Measurements from ENCODE around the gene ZNF592. TPM values are rescaled to one million over a fixed set of nuclear protein-coding genes. Genes with fewer than 3 reads are reported as not detected.

Gene ZNF592
- total RNA-seq, 2 experiments from 2014 or later: 36.5 to 36.6 TPM

- peaks cover 53% of the 10 kb centered on the region for H3K36me3 Mint-ChIP-seq (ENCODE audit: low read depth)
- POLR2A ChIA-PET: no interaction called here
- no peak overlapping the region for H3K4me3 Mint-ChIP-seq
These were observed 33.1 kb downstream of the ZNF592 start for GRCh38 chr15:84781495-84781894.

GRCh38 chr15:84782346-84782745 lies 34.0 kb downstream of the ZNF592 start:
- POLR2A ChIA-PET: no interaction called here
- Mint-ChIP-seq H3K27me3 (ENCODE audit: low read depth) (no peaks in the 10 kb centered on the region), H3K27ac (peak overlapping the region; percentile 32), H3K36me3 (ENCODE audit: low read depth) (peaks cover 54% of the 10 kb centered on the region), H3K4me3 (no peak overlapping the region), H3K9me3 (ENCODE audit: insufficient read depth) (no peaks in the 10 kb centered on the region), H3K4me1 (ENCODE audit: low read depth) (peaks cover 35% of the 10 kb centered on the region)
- CTCF ChIA-PET: no interaction called here
- ATAC-seq (peak; percentile 64), DNase-seq (peak; percentile 29)

More at GRCh38 chr15:84781495-84781894, 33.1 kb downstream of the ZNF592 start:
- Mint-ChIP-seq H3K9me3 (ENCODE audit: insufficient read depth) (no peaks in the 10 kb centered on the region), H3K4me1 (ENCODE audit: low read depth) (peaks cover 35% of the 10 kb centered on the region), H3K27ac (no peak overlapping the region), H3K27me3 (ENCODE audit: low read depth) (no peaks in the 10 kb centered on the region)
- ATAC-seq: no peak
- no peak for DNase-seq
- CTCF ChIA-PET: no interaction called here

- Mint-ChIP-seq H3K9me3 (ENCODE audit: insufficient read depth) (no peaks in the 10 kb centered on the region), H3K4me1 (ENCODE audit: low read depth) (peaks cover 35% of the 10 kb centered on the region), H3K36me3 (ENCODE audit: low read depth) (peaks cover 58% of the 10 kb centered on the region), H3K27ac (no peak overlapping the region), H3K4me3 (no peak overlapping the region), H3K27me3 (ENCODE audit: low read depth) (no peaks in the 10 kb centered on the region)
- POLR2A ChIA-PET: no interaction called here
- ATAC-seq (no peak), DNase-seq (no peak)
- CTCF ChIA-PET: interaction anchor here (0.8 to 1.1 kb wide), 3 partner anchors 10 to 144 kb away, joined by 3 to 4 read pairs (median 3); no protein-coding TSS in a partner anchor
These were observed 35.3 kb downstream of the ZNF592 start for GRCh38 chr15:84783493-84784251.

- Mint-ChIP-seq H3K27me3 (ENCODE audit: low read depth) (no peaks in the 10 kb centered on the region), H3K9me3 (ENCODE audit: insufficient read depth) (no peaks in the 10 kb centered on the region), H3K4me3 (no peak overlapping the region), H3K4me1 (ENCODE audit: low read depth) (peaks cover 35% of the 10 kb centered on the region), H3K27ac (no peak overlapping the region), H3K36me3 (ENCODE audit: low read depth) (peaks cover 58% of the 10 kb centered on the region)
- no peak for ATAC-seq
- CTCF ChIA-PET: no interaction called here
- no peak for DNase-seq
- POLR2A ChIA-PET: no interaction called here
These were observed 35.9 kb downstream of the ZNF592 start for GRCh38 chr15:84784262-84784661.

- peaks cover 60% of the 10 kb centered on the region for H3K36me3 Mint-ChIP-seq (ENCODE audit: low read depth)
- ChIA-PET POLR2A (interaction anchor here (0.6 kb wide), 1 partner anchor 28 kb away, joined by 3 read pairs; no protein-coding TSS in a partner anchor), CTCF (no interaction called here)
- H3K27me3 Mint-ChIP-seq (ENCODE audit: low read depth): no peaks in the 10 kb centered on the region
- no peaks in the 10 kb centered on the region for H3K9me3 Mint-ChIP-seq (ENCODE audit: insufficient read depth)
- H3K27ac Mint-ChIP-seq: peak overlapping the region; percentile 64
- no peak for DNase-seq
- H3K4me3 Mint-ChIP-seq: no peak overlapping the region
- peaks cover 35% of the 10 kb centered on the region for H3K4me1 Mint-ChIP-seq (ENCODE audit: low read depth)
- no peak for ATAC-seq
These were observed 36.7 kb downstream of the ZNF592 start for GRCh38 chr15:84785053-84785452.

- no peak for ATAC-seq
- Mint-ChIP-seq H3K9me3 (ENCODE audit: insufficient read depth) (no peaks in the 10 kb centered on the region), H3K36me3 (ENCODE audit: low read depth) (peaks cover 66% of the 10 kb centered on the region), H3K27ac (no peak overlapping the region), H3K27me3 (ENCODE audit: low read depth) (no peaks in the 10 kb centered on the region), H3K4me1 (ENCODE audit: low read depth) (peaks cover 18% of the 10 kb centered on the region), H3K4me3 (no peak overlapping the region)
- DNase-seq: no peak
- POLR2A ChIA-PET: no interaction called here
- CTCF ChIA-PET: interaction anchor here (0.9 kb wide), 1 partner anchor 134 kb away, joined by 3 read pairs; the partner anchor contains the start of gene WDR73
These were observed 40.1 kb downstream of the ZNF592 start for GRCh38 chr15:84788500-84788899.

- CTCF ChIA-PET: no interaction called here
- Mint-ChIP-seq H3K4me3 (no peak overlapping the region), H3K9me3 (ENCODE audit: insufficient read depth) (no peaks in the 10 kb centered on the region), H3K36me3 (ENCODE audit: low read depth) (peaks cover 58% of the 10 kb centered on the region), H3K4me1 (ENCODE audit: low read depth) (peaks cover 12% of the 10 kb centered on the region), H3K27me3 (ENCODE audit: low read depth) (no peaks in the 10 kb centered on the region), H3K27ac (no peak overlapping the region)
- DNase-seq: no peak
- ATAC-seq: no peak
- POLR2A ChIA-PET: no interaction called here
These were observed 41.4 kb downstream of the ZNF592 start for GRCh38 chr15:84789762-84790161.

- H3K9me3 Mint-ChIP-seq (ENCODE audit: insufficient read depth): no peaks in the 10 kb centered on the region
- POLR2A ChIA-PET: no interaction called here
- peaks cover 56% of the 10 kb centered on the region for H3K36me3 Mint-ChIP-seq (ENCODE audit: low read depth)
These were observed 42.3 kb downstream of the ZNF592 start for GRCh38 chr15:84790676-84791075.

GRCh38 chr15:84791763-84792162 lies 43.4 kb downstream of the ZNF592 start:
- POLR2A ChIA-PET: interaction anchor here (1.2 kb wide), 1 partner anchor 75 kb away, joined by 3 read pairs; the partner anchor contains the start of gene SEC11A

More at GRCh38 chr15:84790676-84791075, 42.3 kb downstream of the ZNF592 start:
- DNase-seq (no peak), ATAC-seq (no peak)
- no peaks in the 10 kb centered on the region for H3K27me3 Mint-ChIP-seq (ENCODE audit: low read depth)
- peaks cover 6% of the 10 kb centered on the region for H3K4me1 Mint-ChIP-seq (ENCODE audit: low read depth)
- H3K4me3 Mint-ChIP-seq: no peak overlapping the region
- no peak overlapping the region for H3K27ac Mint-ChIP-seq
- CTCF ChIA-PET: no interaction called here

GRCh38 chr15:84793431-84794161 lies 45.2 kb downstream of the ZNF592 start:
- ATAC-seq: no peak
- Mint-ChIP-seq H3K36me3 (ENCODE audit: low read depth) (peaks cover 55% of the 10 kb centered on the region), H3K4me1 (ENCODE audit: low read depth) (no peaks in the 10 kb centered on the region), H3K27me3 (ENCODE audit: low read depth) (no peaks in the 10 kb centered on the region), H3K27ac (no peak overlapping the region), H3K9me3 (ENCODE audit: insufficient read depth) (no peaks in the 10 kb centered on the region), H3K4me3 (no peak overlapping the region)
- ChIA-PET POLR2A (no interaction called here), CTCF (interaction anchor here (1.1 kb wide), 1 partner anchor 222 kb away, joined by 3 read pairs; no protein-coding TSS in a partner anchor)
- no peak for DNase-seq

More at GRCh38 chr15:84791763-84792162, 43.4 kb downstream of the ZNF592 start:
- peaks cover 50% of the 10 kb centered on the region for H3K36me3 Mint-ChIP-seq (ENCODE audit: low read depth)
- H3K9me3 Mint-ChIP-seq (ENCODE audit: insufficient read depth): no peaks in the 10 kb centered on the region
- DNase-seq (no peak), ATAC-seq (no peak)
- no peak overlapping the region for H3K4me3 Mint-ChIP-seq
- H3K27me3 Mint-ChIP-seq (ENCODE audit: low read depth): no peaks in the 10 kb centered on the region
- H3K27ac Mint-ChIP-seq: no peak overlapping the region
- H3K4me1 Mint-ChIP-seq (ENCODE audit: low read depth): no peaks in the 10 kb centered on the region
- CTCF ChIA-PET: no interaction called here

- POLR2A ChIA-PET: no interaction called here
- H3K27me3 Mint-ChIP-seq (ENCODE audit: low read depth): no peaks in the 10 kb centered on the region
- DNase-seq (no peak), ATAC-seq (no peak)
- no peak overlapping the region for H3K27ac Mint-ChIP-seq
- no peak overlapping the region for H3K4me3 Mint-ChIP-seq
- no peaks in the 10 kb centered on the region for H3K9me3 Mint-ChIP-seq (ENCODE audit: insufficient read depth)
- no peaks in the 10 kb centered on the region for H3K4me1 Mint-ChIP-seq (ENCODE audit: low read depth)
- peaks cover 58% of the 10 kb centered on the region for H3K36me3 Mint-ChIP-seq (ENCODE audit: low read depth)
- CTCF ChIA-PET: interaction anchor here (1.1 kb wide), 1 partner anchor 222 kb away, joined by 3 read pairs; no protein-coding TSS in a partner anchor
These were observed 45.8 kb downstream of the ZNF592 start for GRCh38 chr15:84794162-84794547.

- Mint-ChIP-seq H3K27ac (no peak overlapping the region), H3K27me3 (ENCODE audit: low read depth) (no peaks in the 10 kb centered on the region), H3K9me3 (ENCODE audit: insufficient read depth) (no peaks in the 10 kb centered on the region), H3K4me1 (ENCODE audit: low read depth) (no peaks in the 10 kb centered on the region), H3K4me3 (no peak overlapping the region), H3K36me3 (ENCODE audit: low read depth) (peaks cover 60% of the 10 kb centered on the region)
- POLR2A ChIA-PET: no interaction called here
- no peak for ATAC-seq
- no peak for DNase-seq
- CTCF ChIA-PET: no interaction called here
These were observed 46.8 kb downstream of the ZNF592 start for GRCh38 chr15:84795186-84795585.

Data from activated CD8-positive, alpha-beta T cell treated with anti-CD3 and anti-CD28 coated beads, Interleukin-2, amount 10 ng/mL, durations not matched to agents 7 days and 5 days (primary cell).